Measurements from ENCODE around the gene SORBS2. TPM values are rescaled to one million over a fixed set of nuclear protein-coding genes. Genes with fewer than 3 reads are reported as not detected.

The SORBS2 gene
- total RNA-seq, 1 experiment from 2014 or later = 0.34 TPM

DNA sequence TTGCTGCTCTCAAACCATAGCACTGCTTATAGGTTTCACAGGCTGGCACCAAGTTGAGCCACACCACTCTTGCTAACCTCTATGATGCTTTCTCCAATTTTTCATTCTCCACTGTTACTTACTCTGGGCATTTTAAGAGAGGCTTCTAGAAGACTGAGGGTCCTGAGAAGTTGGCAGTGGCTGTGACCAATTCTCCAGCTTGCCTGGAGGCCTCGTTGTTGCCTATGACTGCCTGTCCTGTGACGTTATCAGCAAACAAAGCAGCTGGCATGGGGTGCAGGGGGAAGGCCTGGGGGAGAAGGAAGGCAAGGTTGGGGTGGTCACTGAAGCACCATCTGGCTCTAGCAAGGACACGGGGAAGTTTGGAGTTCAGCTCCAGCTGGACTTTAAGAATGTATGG, 246.3 kb downstream of the SORBS2 start:
- Histone ChIP-seq H2AFZ (ENCODE audit: low read depth, low read length, poor library complexity, severe bottlenecking) (peak overlapping the region; percentile 15), H3K4me1 (ENCODE audit: control insufficient read depth in 1 of 2, insufficient read depth in 2 of 2, low read length in 2 of 2) (no peaks in the 10 kb centered on the region), H3K9me3 (ENCODE audit: control insufficient read depth in 1 of 2, insufficient read depth in 1 of 2, low read depth in 1 of 2, low read length in 2 of 2) (no peaks in the 10 kb centered on the region), H3K4me2 (ENCODE audit: low read length) (no peak overlapping the region), H3K9me2 (ENCODE audit: insufficient read depth) (no peaks in the 10 kb centered on the region), H3K4me3 (replicated peaks in 1 of 2; ENCODE audit: low read depth in 1 of 2, low read length in 2 of 2) (no peak overlapping the region), H3K27me3 (ENCODE audit: insufficient read depth, low read length) (no peaks in the 10 kb centered on the region), H3K79me2 (ENCODE audit: insufficient read depth, low read length) (no peaks in the 10 kb centered on the region), H3K27ac (ENCODE audit: low read depth, low read length) (no peak overlapping the region), H3K9ac (ENCODE audit: low read length) (no peak overlapping the region), H4K20me1 (ENCODE audit: insufficient read depth) (no peaks in the 10 kb centered on the region), H3K36me3 (ENCODE audit: control insufficient read depth in 1 of 2, insufficient read depth in 2 of 2, low read length in 2 of 2) (no peaks in the 10 kb centered on the region)
- ChIA-PET RAD21 (ENCODE audit: low non-redundant PET in 1 of 2, low total read pairs in 2 of 2, uncharacterized antibody in 2 of 2, unreplicated experiment in 2 of 2) (no interaction called here), POLR2A (no interaction called here), CTCF (no interaction called here)
- intact Hi-C loops (cut with micrococcal nuclease) = no loop called here
- BruUV-seq (replicated peaks) = no TSS peak
- no peak for DNase-seq (ENCODE audit: low read depth, low spot score)
- no peak for ATAC-seq
- TF ChIP-seq RAD21 (IDR thresholded peaks at IDR 0.05; ENCODE audit: low read depth) (no peak), SRF (IDR thresholded peaks at IDR 0.05; ENCODE audit: low read depth) (no peak), ZNF274 (IDR thresholded peaks at IDR 0.05; ENCODE audit: low read depth, low read length) (no peak)
- TF ChIP-seq, protein P1, sequence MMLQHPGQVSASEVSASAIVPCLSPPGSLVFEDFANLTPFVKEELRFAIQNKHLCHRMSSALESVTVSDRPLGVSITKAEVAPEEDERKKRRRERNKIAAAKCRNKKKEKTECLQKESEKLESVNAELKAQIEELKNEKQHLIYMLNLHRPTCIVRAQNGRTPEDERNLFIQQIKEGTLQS (IDR thresholded peaks at IDR 0.05) = no peak
- TF ChIP-seq, protein P2, sequence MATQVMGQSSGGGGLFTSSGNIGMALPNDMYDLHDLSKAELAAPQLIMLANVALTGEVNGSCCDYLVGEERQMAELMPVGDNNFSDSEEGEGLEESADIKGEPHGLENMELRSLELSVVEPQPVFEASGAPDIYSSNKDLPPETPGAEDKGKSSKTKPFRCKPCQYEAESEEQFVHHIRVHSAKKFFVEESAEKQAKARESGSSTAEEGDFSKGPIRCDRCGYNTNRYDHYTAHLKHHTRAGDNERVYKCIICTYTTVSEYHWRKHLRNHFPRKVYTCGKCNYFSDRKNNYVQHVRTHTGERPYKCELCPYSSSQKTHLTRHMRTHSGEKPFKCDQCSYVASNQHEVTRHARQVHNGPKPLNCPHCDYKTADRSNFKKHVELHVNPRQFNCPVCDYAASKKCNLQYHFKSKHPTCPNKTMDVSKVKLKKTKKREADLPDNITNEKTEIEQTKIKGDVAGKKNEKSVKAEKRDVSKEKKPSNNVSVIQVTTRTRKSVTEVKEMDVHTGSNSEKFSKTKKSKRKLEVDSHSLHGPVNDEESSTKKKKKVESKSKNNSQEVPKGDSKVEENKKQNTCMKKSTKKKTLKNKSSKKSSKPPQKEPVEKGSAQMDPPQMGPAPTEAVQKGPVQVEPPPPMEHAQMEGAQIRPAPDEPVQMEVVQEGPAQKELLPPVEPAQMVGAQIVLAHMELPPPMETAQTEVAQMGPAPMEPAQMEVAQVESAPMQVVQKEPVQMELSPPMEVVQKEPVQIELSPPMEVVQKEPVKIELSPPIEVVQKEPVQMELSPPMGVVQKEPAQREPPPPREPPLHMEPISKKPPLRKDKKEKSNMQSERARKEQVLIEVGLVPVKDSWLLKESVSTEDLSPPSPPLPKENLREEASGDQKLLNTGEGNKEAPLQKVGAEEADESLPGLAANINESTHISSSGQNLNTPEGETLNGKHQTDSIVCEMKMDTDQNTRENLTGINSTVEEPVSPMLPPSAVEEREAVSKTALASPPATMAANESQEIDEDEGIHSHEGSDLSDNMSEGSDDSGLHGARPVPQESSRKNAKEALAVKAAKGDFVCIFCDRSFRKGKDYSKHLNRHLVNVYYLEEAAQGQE (IDR thresholded peaks at IDR 0.05; ENCODE audit: low read depth) = no peak
- TF ChIP-seq, protein P3, sequence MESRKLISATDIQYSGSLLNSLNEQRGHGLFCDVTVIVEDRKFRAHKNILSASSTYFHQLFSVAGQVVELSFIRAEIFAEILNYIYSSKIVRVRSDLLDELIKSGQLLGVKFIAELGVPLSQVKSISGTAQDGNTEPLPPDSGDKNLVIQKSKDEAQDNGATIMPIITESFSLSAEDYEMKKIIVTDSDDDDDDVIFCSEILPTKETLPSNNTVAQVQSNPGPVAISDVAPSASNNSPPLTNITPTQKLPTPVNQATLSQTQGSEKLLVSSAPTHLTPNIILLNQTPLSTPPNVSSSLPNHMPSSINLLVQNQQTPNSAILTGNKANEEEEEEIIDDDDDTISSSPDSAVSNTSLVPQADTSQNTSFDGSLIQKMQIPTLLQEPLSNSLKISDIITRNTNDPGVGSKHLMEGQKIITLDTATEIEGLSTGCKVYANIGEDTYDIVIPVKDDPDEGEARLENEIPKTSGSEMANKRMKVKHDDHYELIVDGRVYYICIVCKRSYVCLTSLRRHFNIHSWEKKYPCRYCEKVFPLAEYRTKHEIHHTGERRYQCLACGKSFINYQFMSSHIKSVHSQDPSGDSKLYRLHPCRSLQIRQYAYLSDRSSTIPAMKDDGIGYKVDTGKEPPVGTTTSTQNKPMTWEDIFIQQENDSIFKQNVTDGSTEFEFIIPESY (IDR thresholded peaks at IDR 0.05; ENCODE audit: extremely low read depth, insufficient replicate concordance, low read length) = no peak
